ENCODE data around the gene SLCO1B3.

Gene SLCO1B3

GRCh38 chr12:20885552-20885951 is 75.0 kb downstream of the SLCO1B3 start:
- DNase-seq: no peak

DNA sequence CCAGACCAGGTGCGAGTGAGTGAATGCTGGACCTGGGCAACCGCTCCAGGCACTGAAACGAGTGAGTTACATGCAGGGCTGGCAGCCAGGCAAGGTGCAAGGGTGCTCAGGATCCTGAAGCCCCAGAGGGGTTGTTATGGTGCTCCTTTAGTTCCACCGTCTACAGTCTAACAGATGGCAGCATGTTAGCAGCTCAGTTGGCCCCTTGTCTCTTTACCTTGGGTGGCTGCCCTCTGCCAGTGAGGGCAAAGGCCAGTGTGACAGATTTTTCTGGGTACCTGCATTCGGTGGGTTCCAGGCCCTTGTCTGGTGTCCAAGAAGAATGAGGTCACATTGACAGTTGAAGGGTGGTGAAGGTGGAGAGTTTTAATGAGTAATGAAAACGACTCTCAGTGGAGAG is 106.8 kb downstream of the SLCO1B3 start:
- DNase-seq: no peak

DNA sequence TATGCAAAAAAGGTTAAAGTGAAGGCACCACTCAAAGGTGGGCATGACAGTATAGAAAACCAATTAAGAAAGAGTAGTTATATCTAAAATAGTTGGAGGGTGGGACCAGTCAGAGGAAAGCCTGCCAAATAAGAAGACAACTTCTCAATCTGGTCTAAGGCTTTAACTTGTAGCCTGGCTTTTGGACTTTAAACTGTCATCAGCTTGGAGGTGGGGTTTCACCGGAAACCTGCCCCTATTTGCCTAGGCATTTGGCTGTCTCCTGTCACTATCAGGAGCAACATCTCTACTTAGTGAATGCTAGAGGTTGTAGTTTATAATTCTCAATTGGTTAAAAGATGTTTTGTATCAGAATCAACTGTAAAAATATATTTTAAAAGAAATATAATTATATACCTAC is 107.3 kb downstream of the SLCO1B3 start:
- no peak for DNase-seq

DNA sequence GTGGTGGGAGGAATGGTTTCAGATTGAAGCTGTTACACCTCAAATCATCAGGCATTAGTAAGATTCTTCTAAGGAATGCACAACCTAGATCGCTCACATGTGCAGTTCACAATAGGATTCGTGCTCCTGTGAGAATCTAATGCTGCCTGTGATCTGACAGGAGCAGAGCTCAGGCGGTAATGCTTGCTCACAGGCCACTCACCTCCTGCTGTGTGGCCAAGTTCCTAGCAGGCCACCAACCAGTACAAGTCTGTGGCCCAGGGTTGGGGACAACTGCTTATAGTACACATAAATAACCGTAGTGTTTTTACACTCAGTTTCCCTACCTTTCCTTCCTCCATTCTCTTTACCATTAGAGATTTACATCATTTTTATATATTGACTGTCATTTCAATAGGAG is 121.4 kb downstream of the SLCO1B3 start:
- no peak for DNase-seq

- DNase-seq: peak in 1 of 2 donors; percentile 1
Observed at GRCh38 chr12:20946732-20947131, 136.2 kb downstream of the SLCO1B3 start.

- DNase-seq: no peak
Observed at GRCh38 chr12:20950248-20950647, 139.7 kb downstream of the SLCO1B3 start.

- DNase-seq: no peak
Observed at GRCh38 chr12:20963303-20963702, 152.8 kb downstream of the SLCO1B3 start.

GRCh38 chr12:20963762-20964161 is 153.3 kb downstream of the SLCO1B3 start:
- no peak for DNase-seq
